GM18505 (cell line): ENCODE measurements around the gene CAPS.

Experiments used
- ATAC-seq: cut with Tn5 transposase; IDR thresholded peaks from one replicate; pipeline ENCODE4 v1.9.1; 2021; ENCODE audit not compliant: unreplicated experiment
- POLR2A ChIP-seq: IDR thresholded peaks from 4 replicates; pipeline ENCODE4 v1.6.1; 2011; ENCODE audit warnings: borderline replicate concordance; ENCODE audit not compliant: insufficient read depth, insufficient read length; ENCODE audit errors: extremely low read depth

CAPS gene

DNA sequence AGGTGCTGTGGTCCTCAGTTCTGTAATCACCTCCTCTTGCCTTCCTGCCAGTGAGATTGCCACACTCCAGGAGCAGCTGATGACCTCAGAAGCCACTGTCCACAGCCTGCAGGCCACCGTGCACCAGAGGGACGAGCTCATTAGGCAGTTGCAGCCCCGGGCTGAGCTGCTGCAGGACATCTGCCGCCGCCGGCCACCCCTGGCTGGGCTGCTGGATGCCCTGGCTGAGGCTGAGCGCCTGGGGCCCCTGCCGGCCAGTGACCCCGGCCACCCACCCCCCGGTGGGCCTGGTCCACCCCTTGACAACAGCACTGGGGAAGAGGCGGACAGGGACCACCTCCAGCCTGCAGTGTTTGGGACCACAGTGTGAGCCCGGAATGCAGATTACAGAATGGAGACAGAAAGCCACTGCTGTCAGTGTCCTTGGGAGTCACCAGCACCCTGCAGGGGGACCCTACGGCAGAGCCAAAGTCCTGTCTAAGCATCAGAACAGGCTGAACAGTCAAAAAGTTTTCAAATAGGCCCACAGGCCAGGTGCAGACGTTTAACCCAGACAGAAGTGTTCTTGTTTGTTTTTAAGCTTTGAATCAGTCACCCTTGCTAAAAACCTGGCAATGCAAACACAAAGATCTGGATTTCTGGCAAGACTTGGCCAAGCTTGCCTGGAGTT, 5.1 kb upstream of the CAPS start:
- ATAC-seq: no peak
- TF ChIP-seq POLR2A: no peak

DNA sequence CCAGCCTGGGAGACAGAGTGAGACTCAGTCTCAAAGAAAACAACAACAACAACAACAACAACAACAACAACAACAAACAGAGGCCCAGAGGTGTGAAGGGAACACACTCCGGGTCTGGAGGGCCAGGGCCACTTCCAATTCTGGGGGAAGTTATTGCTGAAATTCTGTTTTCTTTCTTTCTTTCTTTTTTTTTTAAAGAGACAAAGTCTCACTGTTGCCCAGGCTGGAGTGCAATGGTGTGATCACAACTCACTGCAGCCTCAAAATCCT, 3.5 kb upstream of the CAPS start:
- no peak for ATAC-seq

DNA sequence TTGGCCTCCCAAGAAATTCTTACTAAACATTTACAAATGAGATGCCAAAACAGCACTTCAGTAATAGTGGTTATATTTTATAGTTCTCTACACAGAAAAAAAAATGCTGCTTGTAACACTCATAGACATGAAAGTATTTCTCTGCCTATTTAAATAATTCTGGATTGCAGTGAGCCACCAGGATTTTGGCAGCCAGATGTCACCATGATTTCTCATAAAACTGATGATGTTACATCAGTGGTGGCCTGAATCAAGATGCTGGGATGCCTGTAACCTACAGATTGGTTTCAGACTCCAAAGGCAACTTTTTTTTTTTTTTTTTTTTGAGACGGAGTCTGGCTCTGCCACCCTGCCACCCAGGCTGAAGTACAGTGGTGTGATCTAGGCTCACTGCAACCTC, 2.7 kb upstream of the CAPS start:
- TF ChIP-seq POLR2A: no peak
- no peak for ATAC-seq

More for the DNA sequence above, 3.5 kb upstream of the CAPS start:
- no peak for TF ChIP-seq POLR2A

DNA sequence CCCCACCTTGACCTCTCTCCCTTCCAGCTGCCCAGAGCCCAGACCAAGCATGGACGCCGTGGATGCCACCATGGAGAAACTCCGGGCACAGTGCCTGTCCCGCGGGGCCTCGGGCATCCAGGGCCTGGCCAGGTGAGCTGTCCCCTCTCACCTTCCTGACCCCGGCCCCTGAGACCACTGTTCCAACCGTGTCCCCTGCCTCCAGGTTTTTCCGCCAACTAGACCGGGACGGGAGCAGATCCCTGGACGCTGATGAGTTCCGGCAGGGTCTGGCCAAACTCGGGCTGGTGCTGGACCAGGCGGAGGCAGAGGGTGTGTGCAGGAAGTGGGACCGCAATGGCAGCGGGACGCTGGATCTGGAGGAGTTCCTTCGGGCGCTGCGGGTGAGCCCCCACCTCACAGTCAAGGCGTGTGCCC, 312 bp downstream of the CAPS start:
- no peak for TF ChIP-seq POLR2A
- ATAC-seq: no peak

- ATAC-seq: no peak
- TF ChIP-seq POLR2A: no peak
Measured at GRCh38 chr19:5914946-5915781, 1.1 kb downstream of the CAPS start.

GRCh38 chr19:5915782-5916165, 1.7 kb downstream of the CAPS start:
- no peak for TF ChIP-seq POLR2A
- ATAC-seq: no peak

DNA sequence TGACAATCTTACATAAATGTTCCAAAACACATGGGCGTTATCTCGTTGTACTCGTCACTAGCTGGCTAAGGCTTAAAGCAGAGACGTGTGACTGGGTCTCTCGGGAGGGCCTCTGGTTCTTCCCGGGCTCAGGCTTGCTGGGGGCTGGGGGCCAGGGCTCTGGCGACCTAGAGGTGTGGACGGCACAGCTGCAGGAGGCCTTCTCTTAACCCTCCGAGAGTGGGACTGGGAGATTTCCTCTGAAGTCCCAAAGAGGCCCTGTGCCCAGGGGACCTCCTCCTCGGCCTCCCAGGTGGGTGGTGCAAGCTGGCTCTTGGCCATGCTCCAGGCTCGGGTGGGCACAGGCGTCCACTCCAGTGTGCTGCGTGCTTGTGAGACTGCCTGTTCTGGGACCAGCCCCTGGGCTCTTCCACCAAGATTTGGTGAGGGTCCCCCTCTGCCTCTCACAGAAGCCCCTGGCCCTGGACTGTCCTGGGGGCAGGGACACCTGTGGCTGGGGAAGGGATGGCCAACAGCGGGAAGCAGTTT, 2.2 kb downstream of the CAPS start:
- peak; percentile 22 for TF ChIP-seq POLR2A
- no peak for ATAC-seq

- TF ChIP-seq POLR2A: no peak
- no peak for ATAC-seq
Measured at GRCh38 chr19:5917431-5918107, 3.5 kb downstream of the CAPS start.

GRCh38 chr19:5918463-5919079, 4.5 kb downstream of the CAPS start:
- no peak for ATAC-seq
- TF ChIP-seq POLR2A: no peak

GRCh38 chr19:5921516-5922160, 7.6 kb downstream of the CAPS start:
- TF ChIP-seq POLR2A: no peak
- no peak for ATAC-seq

DNA sequence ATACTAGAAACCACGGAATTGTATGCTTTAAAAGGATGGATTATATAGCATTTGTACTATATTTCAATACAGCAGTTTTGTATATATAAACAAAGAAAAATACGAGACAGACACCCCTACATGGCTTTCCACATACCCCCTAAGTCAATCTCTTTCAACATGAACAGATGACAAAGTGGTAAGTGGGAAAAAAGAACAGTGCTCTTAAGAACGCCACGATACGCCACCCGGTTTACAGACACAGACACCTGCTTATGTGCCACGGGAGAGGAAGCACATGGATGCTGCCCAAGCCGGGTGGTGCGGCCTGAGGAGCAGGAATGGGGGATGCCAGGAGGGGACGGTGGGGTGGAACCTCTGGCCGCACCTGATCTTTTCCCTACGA, 8.1 kb downstream of the CAPS start:
- ATAC-seq: no peak
- TF ChIP-seq POLR2A: no peak

- no peak for TF ChIP-seq POLR2A
- ATAC-seq: no peak
Measured at GRCh38 chr19:5923356-5923755, 9.3 kb downstream of the CAPS start.
